ENCODE results near the gene ARHGAP8. TPM values are rescaled to one million over a fixed set of nuclear protein-coding genes. Genes with fewer than 3 reads are reported as not detected.
"Not testable (repeated sequence)": the region's sequence is repeated elsewhere in the genome, so short reads cannot be mapped to it uniquely, and the experiment has no call there.

Gene ARHGAP8
- total RNA-seq, 1 donor from 2014 or later, result 0.19 TPM

DNA sequence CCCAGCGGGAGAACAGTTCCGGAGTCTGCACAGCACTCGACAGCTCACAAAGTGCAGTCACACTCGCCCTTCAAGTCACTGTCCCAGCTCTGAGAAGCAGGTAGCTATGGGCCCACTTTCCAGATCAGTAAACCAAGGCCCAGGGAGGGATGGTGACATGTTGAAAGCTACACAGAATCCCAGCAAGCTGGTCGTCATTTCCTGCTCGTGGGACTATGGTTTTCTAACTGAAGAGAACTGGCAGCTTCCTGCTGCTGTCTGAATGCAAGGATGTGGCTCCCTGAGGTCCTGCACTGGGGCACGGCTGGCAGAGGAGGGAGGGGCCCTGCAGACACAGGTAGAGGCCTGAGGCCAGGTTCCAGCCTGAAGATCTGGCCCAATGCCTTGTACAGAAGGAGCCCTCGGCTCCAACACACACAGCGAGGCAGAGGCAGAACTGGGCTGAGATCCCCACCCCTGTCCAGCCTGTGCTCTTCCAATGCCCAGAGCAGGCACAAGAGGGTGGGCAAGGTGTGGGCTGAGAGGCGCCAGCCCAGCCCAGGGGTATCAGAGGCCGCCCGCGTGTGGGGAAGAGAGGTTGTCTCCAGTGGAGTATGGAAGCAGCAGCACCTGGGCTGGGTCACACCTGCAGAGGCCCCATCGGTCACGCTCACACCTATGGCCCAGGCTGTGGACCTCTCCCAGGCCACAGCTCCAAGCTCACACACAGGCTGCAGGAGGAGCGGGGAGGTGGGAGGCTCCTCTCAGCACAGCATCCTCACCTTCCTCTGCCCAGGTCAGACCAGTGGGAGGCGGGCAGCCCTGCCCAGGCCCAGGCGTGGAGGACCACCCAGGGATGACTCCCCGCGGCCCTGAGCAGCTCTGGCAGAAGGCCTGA, 138.3 kb downstream of the ARHGAP8 start:
- intact Hi-C loops (cut with DNase I), result no loop called here
- DNase-seq (ENCODE audit: low spot score), result peak; percentile 62

DNA sequence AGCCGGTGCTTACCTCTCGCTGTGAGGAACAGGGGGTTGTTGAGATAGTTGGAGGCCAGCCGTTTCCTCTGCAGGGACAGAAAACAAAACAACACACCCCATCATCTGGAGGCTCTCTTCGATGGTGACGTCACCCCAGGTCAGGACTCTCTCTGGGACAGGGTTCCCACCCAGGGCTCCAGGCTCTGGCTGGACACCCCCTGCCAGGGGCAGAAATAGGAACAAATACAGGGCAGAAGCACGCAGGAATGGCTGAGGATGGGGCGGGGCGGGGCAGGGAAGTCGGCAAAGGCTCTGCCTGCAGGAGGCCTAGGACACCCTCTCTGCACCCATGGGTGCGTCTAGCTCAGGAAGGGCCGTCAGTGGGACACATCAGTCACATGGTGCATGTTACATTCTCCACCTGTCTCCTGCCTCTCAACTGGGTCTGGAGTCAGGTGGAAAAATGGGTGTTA, 138.9 kb downstream of the ARHGAP8 start:
- intact Hi-C loops (cut with DNase I), result no loop called here
- DNase-seq (ENCODE audit: low spot score), result peak; percentile 26

DNA sequence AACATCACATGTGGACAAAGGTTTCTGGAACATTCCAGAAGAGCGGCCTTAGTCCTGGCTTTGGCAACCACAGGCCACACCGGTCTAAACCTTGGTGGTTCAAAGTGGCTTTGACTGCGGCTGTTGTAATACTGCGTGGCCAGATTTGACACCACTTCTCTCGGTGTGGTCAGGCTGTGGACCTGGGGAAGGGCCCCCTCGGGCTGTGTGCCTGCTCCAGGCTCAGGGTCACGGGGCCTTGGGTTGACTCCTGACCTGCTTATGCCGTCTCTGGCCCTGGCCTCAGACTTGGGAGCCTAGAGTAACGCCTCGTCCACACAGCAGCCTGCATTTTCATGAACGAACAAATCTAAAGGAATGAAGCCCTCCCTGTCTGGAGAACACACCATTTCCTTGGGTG, 139.4 kb downstream of the ARHGAP8 start:
- peak; percentile 71 for DNase-seq (ENCODE audit: low spot score)
- intact Hi-C loops (cut with DNase I), result no loop called here

DNA sequence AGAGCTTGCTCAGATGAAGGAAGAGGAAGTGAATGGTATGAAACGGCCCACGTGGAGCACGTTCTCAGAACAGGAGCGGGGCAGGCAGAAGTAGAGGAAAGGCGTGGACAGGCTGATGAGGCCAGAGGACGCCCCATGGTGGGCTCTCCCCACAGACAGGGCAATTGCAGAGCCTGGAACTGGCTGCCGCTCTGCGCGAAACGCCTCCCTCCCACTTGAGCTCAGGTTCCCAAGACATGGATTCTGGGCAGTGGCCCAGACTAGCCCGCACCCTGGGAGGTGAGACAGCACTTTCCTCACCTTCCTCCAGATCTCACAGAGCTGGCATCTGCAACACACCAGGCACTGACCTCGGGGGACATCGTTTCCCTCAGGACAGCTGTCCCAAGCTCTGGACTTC, 139.9 kb downstream of the ARHGAP8 start:
- peak; percentile 63 for DNase-seq (ENCODE audit: low spot score)
- intact Hi-C loops (cut with DNase I), result no loop called here

DNA sequence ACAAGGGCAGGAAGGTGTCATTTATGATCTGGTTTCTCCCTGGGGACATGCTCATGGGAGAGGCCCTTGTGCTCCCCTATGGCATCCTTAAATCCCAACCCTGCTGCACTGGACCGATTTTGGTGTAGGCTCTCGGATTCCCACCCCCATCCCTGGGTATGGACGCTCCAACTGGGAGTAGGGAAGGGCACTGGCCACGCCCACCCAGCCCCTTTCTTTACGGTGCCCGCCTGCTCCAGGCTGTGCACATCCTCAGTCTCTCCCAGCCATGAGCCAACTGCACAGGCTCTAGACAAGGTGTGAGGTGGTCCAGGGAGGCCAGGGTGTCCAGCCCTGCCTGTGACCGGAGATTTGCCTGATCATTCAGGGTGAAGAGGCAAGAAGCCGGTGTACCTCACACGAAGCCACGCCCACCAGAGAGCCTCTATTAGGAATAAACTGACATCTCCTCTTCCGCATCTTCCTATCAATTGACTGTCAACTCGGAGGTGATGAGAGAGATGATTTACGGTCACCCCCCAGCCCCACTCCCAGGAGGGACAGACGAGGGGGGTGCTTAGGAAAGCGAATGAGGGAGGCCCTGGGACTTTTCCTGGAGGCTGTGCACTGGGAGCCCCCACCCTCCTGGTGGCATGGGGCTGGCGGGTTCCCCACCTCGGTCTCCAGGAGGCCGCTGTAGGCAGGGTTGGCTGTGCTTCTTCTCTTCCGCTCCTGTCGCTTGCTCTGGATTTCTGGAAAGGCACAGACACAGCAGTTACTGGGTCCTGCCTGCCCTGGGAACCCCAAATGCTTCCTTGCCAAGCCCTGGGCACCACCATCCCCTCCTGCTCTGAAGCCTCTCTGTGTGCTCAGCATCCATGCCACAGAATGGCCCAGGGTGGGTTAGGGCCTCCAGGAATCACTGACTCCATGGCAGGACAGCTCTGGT, 140.7 kb downstream of the ARHGAP8 start:
- intact Hi-C loops (cut with DNase I), result no loop called here
- DNase-seq (ENCODE audit: low spot score), result peak; percentile 57

DNA sequence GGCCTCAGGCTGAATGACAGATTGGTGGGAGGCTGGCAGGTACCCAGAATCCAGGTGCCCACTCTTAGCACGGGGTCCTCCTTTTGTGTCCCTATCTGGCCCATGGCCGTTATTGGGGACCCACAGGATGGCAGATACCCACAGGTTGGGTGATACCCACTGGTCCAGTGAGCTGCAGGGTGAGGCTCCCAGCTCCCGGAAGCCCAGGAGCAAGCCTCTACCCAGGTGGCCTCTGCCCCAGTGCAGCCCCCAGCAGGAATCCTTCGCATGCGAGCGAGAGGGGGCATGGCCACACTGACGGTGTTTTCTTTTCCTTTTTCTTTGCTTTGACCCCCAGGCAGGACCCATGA, 141.3 kb downstream of the ARHGAP8 start:
- DNase-seq (ENCODE audit: low spot score), result no peak
- intact Hi-C loops (cut with DNase I), result no loop called here

DNA sequence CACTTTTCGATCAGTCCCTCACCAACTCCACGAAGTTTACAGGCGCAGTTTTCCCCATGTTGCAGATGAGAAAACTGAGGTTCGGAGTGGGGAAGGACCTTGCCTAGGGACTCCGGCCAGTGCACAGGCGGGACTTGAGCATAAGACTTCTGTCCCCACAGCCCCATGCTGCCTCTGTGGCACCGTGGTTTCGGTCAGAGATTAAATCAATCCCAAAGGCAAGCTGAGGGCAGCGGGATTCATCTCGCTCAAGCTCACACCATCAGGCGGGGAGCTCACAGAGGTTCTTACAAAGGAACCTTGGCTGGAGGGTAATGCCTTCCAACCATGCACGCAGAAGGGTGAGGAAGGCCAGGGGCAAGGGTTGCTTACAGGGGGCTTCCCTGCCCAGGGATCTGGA, 141.9 kb downstream of the ARHGAP8 start:
- intact Hi-C loops (cut with DNase I), result no loop called here
- peak; percentile 20 for DNase-seq (ENCODE audit: low spot score)

DNA sequence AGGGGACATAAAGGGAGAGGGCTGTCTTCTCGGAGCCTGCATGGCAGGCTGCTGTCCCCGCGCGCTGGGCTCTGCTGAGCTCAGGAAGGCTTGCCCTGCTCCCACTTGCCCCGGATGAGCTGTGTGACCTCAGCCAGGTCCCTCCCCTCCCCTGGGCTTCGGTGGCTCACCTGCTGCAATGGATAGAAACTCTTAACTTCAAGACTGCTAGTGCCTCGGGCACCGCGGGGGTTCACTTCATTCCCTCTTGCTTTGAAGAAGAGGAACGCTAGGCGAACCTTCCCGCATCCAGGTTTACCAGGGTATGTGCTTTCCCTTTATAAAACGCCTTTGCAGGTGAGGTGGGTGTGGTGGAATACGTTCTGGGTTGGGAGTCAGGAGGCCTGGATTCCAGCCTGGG, 142.4 kb downstream of the ARHGAP8 start:
- intact Hi-C loops (cut with DNase I), result no loop called here
- peak; percentile 72 for DNase-seq (ENCODE audit: low spot score)

DNA sequence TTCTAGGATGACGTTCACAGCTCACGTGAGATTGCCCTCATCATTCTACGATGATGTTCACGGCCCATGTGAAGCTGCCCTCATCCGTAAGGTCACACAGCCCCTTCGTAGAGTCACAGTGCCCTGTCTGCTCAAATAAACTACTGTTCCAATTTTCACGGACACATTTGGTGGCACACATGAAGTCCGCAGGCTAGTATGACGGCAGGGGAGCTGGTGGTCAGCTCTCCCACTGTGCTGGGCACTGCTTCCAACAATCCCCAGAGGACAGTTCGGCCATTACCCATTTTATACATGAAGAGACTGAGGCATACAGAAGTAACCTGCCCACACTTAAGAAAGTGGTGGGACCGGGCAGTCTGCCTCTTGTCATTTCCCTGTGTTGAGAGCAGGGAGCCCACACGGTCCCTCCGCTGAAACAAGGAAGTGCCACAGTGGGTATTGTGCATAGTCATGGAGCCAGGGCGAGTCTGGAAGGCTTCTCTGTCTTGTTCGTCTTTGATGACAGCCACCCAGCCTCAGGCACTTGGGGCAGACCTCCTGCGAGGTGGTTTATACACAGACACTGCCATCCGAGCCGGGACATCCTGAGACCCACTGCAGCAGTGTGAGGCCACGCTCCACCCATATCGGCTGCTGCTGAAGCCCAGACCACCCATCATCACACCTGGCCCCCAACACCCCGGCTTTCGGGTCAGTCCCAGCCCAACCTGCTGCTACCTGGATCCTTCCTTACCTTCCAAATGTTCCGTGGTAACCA, 143.1 kb downstream of the ARHGAP8 start:
- intact Hi-C loops (cut with DNase I), result no loop called here
- DNase-seq (ENCODE audit: low spot score), result peak; percentile 67

DNA sequence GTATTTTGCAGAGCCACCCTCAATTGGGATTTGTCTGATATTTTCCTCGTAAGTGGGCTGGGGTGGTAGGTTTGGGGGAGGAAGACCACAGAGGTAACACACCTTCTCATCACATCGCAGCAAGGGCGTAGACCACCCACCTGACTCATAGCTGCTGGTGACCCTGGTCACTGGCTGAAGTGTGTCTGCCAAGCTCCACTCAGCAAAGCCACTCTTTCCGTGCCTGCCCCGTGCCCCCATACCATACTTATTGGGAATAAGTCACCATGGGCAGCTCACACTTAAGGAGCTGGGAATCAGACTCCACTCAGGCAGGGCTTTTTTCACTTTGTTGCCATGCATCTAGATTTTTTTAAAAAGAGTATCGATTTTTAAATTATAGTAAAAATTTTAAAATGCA, 145.9 kb downstream of the ARHGAP8 start:
- intact Hi-C loops (cut with DNase I), result no loop called here
- peak; percentile 71 for DNase-seq (ENCODE audit: low spot score)

DNA sequence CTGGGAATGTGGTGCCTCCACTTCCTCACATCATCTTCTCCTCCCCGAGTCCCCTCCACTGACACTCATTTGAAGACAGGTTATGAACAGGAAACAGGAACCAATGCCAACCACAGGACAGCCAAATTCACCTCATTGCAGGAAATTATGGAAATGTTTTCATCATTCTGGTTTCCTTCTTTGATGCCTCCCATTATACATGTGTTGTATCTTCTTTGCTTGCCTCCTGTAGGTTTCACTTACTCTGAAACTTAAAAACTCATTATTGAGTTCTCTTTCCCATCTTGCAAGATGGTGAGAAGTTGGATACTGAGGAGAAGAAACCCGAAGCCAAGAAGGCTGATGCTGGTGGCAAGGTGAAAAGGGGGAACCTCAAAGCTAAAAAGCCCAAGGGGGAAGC, 148.9 kb downstream of the ARHGAP8 start:
- DNase-seq (ENCODE audit: low spot score), result no peak
- intact Hi-C loops (cut with DNase I), result no loop called here

DNA sequence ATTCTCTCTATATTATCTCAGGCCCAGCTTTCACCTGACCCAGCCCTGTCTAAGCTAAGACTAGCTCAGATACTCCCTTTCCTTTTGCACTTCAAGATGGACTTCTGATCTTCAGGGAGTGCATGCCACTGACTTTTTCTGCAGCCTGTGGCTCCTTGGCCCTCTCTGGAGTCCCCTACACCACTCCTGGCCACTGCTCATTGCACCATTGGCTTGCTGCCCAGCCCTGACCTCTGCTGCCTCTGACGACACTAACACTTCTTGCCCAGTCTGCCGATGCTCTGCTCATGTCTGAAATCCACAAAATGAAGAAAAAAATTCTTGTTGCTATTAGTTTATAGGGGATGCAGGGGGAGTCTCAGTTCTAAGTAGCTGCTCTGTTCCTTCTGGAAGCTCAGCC, 150.8 kb downstream of the ARHGAP8 start:
- DNase-seq (ENCODE audit: low spot score); intact Hi-C loops (cut with DNase I): not testable (repeated sequence)

DNA sequence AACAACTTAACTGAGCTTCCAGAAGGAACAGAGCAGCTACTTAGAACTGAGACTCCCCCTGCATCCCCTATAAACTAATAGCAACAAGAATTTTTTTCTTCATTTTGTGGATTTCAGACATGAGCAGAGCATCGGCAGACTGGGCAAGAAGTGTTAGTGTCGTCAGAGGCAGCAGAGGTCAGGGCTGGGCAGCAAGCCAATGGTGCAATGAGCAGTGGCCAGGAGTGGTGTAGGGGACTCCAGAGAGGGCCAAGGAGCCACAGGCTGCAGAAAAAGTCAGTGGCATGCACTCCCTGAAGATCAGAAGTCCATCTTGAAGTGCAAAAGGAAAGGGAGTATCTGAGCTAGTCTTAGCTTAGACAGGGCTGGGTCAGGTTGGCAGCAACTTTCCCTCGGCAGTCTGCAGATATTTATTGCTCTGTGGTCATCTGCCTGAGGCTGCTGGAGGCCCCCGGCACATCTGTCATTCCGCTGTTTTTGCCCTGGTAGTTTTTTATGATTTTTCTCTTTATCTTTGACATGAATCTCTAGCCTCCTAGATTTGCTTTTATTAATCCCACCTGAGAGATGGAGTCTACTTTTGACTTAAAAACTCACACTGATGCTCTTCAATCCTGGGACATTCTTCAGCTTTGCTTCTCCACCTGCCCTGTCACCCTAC, 152.2 kb downstream of the ARHGAP8 start:
- peak; percentile 19 for DNase-seq (ENCODE audit: low spot score)
- intact Hi-C loops (cut with DNase I), result not testable (repeated sequence)

DNA sequence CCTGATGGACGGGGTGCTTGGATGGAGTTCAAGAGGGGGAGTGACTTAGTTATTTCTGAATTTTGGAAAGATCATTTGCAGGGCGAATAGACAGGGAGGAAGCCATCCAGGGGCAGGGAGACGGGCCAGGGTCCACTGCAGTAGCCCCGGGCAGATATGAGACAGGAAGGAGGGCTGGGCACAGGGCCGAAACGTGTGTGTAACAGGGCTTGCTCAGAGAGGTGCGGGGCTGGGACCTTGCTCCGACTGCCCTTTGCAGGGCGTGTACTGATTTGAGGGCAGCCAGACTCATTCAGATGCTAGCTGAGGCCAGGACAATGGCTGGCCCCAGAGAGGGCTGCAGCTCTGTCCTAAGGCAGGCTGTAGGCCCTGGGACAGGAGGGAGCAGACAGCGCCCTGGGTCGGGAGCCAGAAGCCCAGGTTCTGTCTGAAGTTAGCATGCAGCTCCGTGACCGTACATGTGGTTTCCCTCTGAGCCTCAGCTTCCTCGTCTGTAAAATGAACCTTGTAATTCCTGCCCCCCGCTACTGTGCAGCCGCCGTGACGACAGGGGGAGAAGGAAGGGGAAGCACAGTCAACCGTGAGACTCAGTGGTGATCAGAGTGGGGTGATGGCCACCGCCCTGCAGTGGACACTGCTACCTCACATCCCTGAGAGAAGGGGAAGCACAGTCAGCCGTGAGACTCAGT, 154.0 kb downstream of the ARHGAP8 start:
- peak; percentile 56 for DNase-seq (ENCODE audit: low spot score)

DNA sequence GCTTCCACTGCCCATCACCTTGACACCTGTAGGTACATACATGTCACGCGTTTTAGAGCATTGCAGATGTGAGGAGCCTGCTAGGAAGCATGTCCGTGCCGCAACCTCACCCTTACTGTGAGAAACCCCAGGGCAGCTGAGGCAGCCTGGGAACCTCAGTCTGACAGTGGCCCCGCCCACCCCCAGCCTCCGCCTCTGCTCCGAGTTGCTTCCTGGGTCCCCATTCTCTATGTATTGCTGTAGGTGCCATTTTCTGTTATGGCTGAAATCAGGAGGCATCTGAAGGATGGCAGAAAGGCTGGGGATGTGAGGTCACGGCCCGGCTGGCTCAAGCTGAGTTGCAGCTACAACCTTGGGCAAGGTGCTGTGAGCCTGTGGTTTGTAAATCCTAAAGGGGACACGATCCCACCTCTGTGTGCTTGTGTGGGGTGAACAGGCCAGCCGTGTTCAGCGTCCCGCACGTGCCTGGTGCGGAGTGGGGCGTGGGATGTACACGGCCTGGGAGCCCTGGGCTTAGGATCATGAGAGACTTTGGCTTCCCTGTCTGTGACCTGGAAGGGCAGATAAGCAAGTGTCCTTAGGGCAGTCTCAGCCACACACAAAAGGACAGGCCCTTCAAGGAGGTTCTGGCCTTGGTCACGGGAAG, 154.7 kb downstream of the ARHGAP8 start:
- peak; percentile 33 for DNase-seq (ENCODE audit: low spot score)
- intact Hi-C loops (cut with DNase I), result no loop called here

More for the DNA sequence above, 154.0 kb downstream of the ARHGAP8 start:
- intact Hi-C loops (cut with DNase I), result no loop called here

DNA sequence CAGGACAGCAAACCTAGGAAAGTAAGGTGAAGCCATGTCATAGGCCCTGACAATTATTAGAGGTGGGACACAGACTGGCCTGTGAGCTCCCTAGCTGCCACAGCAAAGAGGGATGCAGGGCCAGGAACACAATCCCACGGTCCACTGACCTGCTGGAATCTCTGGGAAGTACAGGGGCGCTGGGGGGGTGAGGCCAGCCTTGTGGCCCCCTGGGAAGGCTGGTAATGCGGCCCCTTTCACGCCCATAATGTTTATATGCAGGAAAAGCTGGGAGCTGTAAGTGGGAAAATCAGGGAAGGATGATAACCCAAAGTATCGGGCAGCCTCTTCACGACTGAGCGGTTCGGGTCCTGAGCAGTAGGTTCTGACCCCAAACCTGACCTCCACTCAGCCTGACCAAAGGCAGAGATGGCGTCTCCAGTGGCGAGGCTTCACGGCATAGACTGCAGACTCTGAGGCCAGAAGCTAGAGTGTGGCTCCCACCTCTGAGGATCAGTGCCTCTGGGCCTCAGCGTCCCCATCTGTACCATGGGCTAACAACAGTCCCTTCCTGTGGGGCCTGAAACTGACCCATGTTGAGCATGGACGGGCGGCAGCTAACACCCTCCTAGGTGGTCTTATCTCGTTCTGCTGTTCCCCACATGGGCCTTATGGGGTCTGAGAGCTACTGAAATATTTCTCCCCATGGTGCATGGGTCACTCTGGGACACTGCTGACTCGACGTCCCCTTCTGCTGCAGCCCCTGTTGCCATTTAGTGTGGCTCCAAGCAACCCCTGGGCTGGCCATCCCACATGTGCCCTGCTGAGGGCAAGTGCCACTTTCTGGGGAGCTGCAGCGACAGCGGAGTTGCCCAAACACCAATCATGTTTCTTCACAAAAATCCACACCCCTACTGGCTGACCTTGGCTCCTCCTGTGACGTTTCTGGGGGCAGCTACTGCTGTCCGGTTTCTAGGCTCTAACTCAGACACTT, 155.7 kb downstream of the ARHGAP8 start:
- DNase-seq (ENCODE audit: low spot score), result peak; percentile 51
- intact Hi-C loops (cut with DNase I), result no loop called here

DNA sequence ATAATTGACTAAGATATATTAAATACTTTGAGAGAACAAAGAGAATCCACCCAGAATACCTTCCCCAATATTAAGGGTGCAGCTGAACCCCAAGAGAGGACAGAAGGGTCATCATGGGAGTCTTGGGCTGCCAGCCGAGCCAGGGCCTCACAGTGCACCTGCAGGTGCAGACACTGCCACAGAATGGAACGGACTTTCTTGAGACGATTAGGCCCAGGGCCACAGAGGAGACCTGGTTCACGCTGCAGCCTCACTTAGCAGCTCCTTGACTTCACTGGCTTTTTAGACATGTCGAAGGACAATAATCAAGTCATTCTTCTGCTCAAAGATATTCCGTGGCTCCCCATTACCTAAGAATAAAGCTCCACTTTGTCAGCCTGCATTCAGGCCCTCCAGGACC, 156.9 kb downstream of the ARHGAP8 start:
- no peak for DNase-seq (ENCODE audit: low spot score)
- intact Hi-C loops (cut with DNase I), result no loop called here
